Raji (cell line): ENCODE data around the gene NOS1AP.

Experiments used
- POLR2A ChIP-seq: IDR thresholded peaks from 2 replicates; pipeline ENCODE4 v1.6.1; 2011; ENCODE audit warnings: low read depth, low read length, control low read depth; ENCODE audit not compliant: insufficient read depth

NOS1AP gene

GRCh38 chr1:162387226-162388082, 318.0 kb downstream of the NOS1AP start:
- no peak for TF ChIP-seq POLR2A

DNA sequence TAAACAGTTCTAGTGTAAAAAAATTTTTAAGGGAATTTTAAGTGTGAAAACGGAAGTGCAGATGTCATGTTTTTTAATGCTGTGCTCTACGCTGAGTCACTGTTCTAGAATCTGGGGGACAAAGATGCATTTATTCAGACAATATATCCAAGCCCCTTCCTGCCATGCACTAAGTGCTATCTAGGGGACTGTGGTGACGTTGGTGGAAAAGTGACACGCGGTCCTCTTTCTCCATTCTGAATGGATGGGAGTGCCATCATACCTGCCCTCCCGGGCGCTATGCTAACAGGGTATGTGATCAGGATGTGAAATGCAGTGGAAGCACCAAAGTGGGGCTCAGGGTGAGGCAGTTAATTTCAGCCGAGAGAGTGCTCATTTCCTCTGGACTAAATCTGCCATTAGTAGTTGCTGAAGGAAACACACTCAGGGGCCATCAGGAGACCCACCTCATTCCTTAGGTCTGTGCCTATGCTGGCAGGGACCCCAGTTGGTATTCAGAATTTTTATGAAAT, 318.6 kb downstream of the NOS1AP start:
- no peak for TF ChIP-seq POLR2A

DNA sequence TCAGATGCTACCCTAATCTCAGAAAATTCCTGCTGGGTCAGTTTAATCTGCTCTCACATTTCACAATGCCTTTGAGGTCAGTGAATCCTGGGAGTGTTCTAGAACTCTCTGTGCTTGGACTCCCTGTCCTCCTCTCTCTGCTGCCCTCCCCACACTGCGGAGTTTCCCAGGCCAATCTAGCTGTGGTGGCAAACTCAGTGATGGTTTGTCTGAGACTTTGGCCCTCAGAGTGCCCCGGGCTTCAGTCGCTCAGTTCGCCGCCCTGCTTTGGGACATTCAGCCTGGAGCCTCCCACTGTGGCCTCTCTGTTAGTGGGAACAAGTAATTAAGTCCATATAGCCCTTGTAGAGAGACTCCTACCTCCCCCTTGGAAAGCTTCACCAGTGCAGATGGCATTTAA, 319.1 kb downstream of the NOS1AP start:
- no peak for TF ChIP-seq POLR2A

GRCh38 chr1:162389021-162389818, 319.7 kb downstream of the NOS1AP start:
- no peak for TF ChIP-seq POLR2A

DNA sequence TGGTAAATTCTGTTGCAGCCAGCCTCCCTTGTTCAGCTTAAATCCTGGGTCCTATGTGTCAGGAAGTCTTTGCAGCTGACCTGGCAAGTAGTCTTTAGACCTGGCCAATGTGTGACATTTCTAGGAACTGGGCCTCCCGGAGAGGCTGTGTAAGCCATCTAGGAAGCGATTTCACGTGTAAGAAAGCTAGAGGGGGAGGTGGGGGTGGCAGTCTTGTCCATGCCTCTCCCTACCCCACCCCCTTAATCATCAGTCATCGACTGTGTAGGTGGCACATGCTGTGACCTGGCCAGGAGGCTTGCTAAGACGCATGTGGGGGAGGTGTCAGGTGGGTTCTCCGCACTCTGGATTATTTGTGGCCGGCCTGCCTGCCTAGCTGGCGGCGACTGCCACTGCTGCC, 320.5 kb downstream of the NOS1AP start:
- TF ChIP-seq POLR2A, result no peak

GRCh38 chr1:162390396-162391185, 321.1 kb downstream of the NOS1AP start:
- TF ChIP-seq POLR2A, result no peak

- TF ChIP-seq POLR2A, result no peak
These were observed 322.5 kb downstream of the NOS1AP start for GRCh38 chr1:162391790-162392563.

- no peak for TF ChIP-seq POLR2A
These were observed 326.9 kb downstream of the NOS1AP start for GRCh38 chr1:162396201-162396906.

DNA sequence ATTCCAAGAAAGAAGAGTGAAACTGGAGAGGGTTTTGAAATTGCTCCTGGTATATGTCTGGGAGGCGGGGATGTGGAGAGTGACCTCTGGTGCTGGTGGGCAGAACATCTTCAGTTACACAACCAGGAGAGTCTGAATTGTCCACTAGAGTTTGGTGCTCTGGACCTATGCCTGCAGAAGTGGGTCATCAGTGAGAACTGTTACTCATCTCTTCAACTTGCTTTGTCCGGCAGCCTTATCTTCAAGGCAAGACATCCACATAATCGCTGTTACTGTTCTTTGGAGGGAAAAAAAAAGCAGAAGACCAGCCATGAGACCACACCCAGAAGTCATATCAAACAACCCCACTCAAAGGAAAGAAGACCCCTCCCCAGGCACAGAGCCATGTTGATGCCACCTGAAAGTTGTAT, 327.6 kb downstream of the NOS1AP start:
- no peak for TF ChIP-seq POLR2A

DNA sequence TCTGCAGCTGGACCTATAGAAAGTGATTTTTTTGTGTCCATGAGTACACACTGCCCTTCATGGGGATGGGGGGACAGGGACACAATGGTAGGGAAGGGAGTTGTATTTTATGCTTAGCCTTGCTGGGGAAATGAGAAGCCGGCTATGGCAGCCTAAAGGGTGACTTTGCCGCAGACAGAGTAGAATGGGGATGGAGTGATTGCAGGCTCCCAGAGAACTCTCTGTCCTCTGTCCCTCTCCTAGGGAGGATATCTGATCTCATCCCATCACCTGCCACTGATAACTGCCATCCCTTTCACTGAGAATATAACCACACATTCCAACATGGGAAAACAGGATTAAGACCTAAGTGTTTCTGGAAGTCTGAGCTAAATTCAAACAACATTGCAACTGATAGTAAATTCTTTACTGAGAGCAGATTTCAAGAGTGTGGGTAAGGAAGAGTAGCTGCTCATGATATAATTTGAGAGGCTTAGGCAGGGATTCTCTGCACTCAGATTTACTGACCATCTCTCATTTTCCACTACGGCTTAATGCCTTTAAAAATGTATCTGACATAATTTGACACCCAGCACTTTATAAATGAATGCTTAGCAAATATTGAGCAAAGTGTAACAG, 328.6 kb downstream of the NOS1AP start:
- TF ChIP-seq POLR2A, result no peak

GRCh38 chr1:162398999-162399580, 329.6 kb downstream of the NOS1AP start:
- TF ChIP-seq POLR2A, result no peak

GRCh38 chr1:162400790-162401355, 331.4 kb downstream of the NOS1AP start:
- TF ChIP-seq POLR2A, result no peak
